Astrocyte of the cerebellum (primary cell): ENCODE results near the gene TRIM44.

Source experiments
- DNase-seq: peaks from one replicate; pipeline ENCODE4 v3.0.0-alpha.2; 2011; ENCODE audit warnings: low read depth
- H3K4me3 ChIP-seq: 2 replicates; pipeline ENCODE4 v1.5.1; 2011; ENCODE audit warnings: mild to moderate bottlenecking, low read depth, low read length, moderate library complexity
- in situ Hi-C: cut with HindIII; loops from 2 replicates; pipeline ENCODE4 v1.10.0; 2017; ENCODE audit warnings: low sequenced_read_pairs
- TF ChIP-seq, protein P1 (sequence below): IDR thresholded peaks from 2 replicates; pipeline ENCODE4 v1.5.1; 2012; ENCODE audit warnings: low read length, low read depth, moderate library complexity, mild to moderate bottlenecking; ENCODE audit errors: missing control alignments

The TRIM44 gene

DNA sequence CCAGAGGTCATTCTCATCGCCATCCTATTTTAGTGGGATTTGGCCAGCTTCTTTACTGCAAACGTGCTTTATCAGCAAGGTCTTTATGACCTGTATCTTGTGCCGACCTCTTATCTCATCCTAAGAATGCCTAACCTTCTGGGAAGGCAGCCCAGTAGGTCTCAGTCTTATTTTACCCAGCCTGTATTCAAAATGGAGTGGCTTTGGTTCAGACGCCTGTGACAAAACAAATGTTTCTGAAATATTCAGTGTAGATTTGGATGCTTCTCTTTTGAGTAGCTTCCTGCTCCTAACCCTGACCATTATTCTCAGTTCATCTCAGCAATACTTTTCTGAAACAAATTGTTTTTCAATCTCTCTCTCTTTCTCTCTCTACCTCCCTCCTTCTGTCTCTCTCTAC, 60.1 kb downstream of the TRIM44 start:
- no peak overlapping the region for H3K4me3 ChIP-seq
- no peak for DNase-seq
- TF ChIP-seq, protein P1, sequence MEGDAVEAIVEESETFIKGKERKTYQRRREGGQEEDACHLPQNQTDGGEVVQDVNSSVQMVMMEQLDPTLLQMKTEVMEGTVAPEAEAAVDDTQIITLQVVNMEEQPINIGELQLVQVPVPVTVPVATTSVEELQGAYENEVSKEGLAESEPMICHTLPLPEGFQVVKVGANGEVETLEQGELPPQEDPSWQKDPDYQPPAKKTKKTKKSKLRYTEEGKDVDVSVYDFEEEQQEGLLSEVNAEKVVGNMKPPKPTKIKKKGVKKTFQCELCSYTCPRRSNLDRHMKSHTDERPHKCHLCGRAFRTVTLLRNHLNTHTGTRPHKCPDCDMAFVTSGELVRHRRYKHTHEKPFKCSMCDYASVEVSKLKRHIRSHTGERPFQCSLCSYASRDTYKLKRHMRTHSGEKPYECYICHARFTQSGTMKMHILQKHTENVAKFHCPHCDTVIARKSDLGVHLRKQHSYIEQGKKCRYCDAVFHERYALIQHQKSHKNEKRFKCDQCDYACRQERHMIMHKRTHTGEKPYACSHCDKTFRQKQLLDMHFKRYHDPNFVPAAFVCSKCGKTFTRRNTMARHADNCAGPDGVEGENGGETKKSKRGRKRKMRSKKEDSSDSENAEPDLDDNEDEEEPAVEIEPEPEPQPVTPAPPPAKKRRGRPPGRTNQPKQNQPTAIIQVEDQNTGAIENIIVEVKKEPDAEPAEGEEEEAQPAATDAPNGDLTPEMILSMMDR, result no peak
- in situ Hi-C loops, result no loop called here

- in situ Hi-C loops, result no loop called here
- TF ChIP-seq, protein P1, result no peak
- no peak for DNase-seq
- H3K4me3 ChIP-seq, result no peak overlapping the region
These were observed 60.9 kb downstream of the TRIM44 start for GRCh38 chr11:35723493-35723892.

- no peak overlapping the region for H3K4me3 ChIP-seq
- in situ Hi-C loops, result no loop called here
- TF ChIP-seq, protein P1, result no peak
- DNase-seq, result no peak
These were observed 61.3 kb downstream of the TRIM44 start for GRCh38 chr11:35723913-35724312.

GRCh38 chr11:35725885-35726284, 63.3 kb downstream of the TRIM44 start:
- peak; percentile 68 for DNase-seq
- in situ Hi-C loops, result no loop called here
- TF ChIP-seq, protein P1, result no peak
- H3K4me3 ChIP-seq, result no peak overlapping the region

DNA sequence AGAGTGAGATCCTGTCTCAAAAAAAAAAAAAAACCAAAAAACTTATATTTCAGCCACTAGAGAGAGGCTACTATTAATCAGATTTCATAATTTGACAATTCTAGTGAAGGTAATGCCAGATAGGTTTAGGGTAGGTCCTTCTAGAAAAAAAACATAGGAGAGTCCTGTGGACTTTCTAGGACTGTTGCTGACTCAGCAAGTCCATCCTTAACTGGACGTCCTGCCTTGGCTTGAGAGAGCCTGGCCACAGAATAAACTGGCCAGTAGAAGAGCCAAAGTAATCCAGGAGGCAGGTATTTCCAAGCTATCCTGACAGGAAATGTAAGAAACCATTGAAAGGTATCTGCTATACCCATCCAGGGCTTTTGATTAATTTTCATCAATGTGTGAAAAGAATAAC, 64.6 kb downstream of the TRIM44 start:
- TF ChIP-seq, protein P1, result no peak
- H3K4me3 ChIP-seq, result no peak overlapping the region
- no peak for DNase-seq
- in situ Hi-C loops, result no loop called here

DNA sequence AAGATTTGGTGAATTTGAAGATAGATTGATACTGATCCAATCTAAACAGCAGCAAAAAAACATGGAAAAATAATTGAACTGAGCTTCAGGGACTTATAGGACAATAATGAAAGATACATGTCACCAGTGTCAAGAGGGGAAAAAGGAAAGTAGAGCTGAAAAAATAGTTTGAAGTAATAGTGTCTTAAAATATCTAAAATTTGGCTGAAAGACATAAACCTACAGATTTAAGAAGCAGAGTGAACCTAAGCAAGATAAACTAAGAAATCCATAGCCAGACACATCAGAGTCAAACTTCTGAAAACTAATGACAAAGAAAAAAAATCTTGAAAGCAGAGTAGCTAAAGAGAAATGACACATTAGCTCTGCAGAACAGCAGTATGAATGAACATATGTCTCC, 67.7 kb downstream of the TRIM44 start:
- H3K4me3 ChIP-seq, result no peak overlapping the region
- no peak for DNase-seq
- in situ Hi-C loops, result no loop called here
- TF ChIP-seq, protein P1, result no peak
